ENCODE results near the gene RAD9A. TPM values are rescaled to one million over a fixed set of nuclear protein-coding genes. Genes with fewer than 3 reads are reported as not detected.

RAD9A gene
- total and polyA plus RNA-seq, 2 experiments from 2014 or later: 13.9 to 17.0 TPM

- Histone ChIP-seq H4K20me1 (replicated peaks; ENCODE audit: insufficient read depth) (peaks cover 8% of the 10 kb centered on the region; the same call in 1 of the 2 replicates), H3K27me3 (ENCODE audit: insufficient read depth) (no peaks in the 10 kb centered on the region), H3K9me2 (ENCODE audit: insufficient read depth) (no peaks in the 10 kb centered on the region), H3K27ac (ENCODE audit: low read depth) (peak overlapping the region; percentile 63), H3K4me2 (peak overlapping the region; percentile 72), H2AFZ (no peak overlapping the region), H3K79me2 (replicated peaks; ENCODE audit: insufficient read depth) (peaks cover 16% of the 10 kb centered on the region), H3F3A (replicated peaks; ENCODE audit: low read depth) (0 out of 2 replicates have a peak, but pooled peaks cover 4% of the 10 kb centered on the region), H3K4me1 (ENCODE audit: insufficient read depth) (peaks cover 17% of the 10 kb centered on the region), H3K36me3 (ENCODE audit: insufficient read depth) (no peaks in the 10 kb centered on the region), H3K4me3 (peak overlapping the region; percentile 41)
- H3K36me3 Mint-ChIP-seq (ENCODE audit: low read depth): peaks cover 47% of the 10 kb centered on the region
- peaks cover 36% of the 10 kb centered on the region for H3K4me1 Mint-ChIP-seq
- peak overlapping the region; percentile 87 for H3K27ac Mint-ChIP-seq
- ATAC-seq (no peak), DNase-seq (ENCODE audit: low spot score) (peak; percentile 58)
- TF ChIP-seq REST (IDR thresholded peaks at IDR 0.05; ENCODE audit: unreplicated experiment) (no peak), ZNF462 (CRISPR knock-in tag; IDR thresholded peaks at IDR 0.05) (no peak), POLR2AphosphoS5 (IDR thresholded peaks at IDR 0.05; ENCODE audit: low read depth) (peak; percentile 40)
- no peaks in the 10 kb centered on the region for H3K9me3 Mint-ChIP-seq
- peaks cover 14% of the 10 kb centered on the region for H3K27me3 Mint-ChIP-seq (ENCODE audit: insufficient read depth, low read depth, poor library complexity)
- H3K4me3 Mint-ChIP-seq: peak overlapping the region; percentile 60; the same call in 2 of the 3 replicates
Observed at GRCh38 chr11:67396587-67397389, 5.0 kb downstream of the RAD9A start.

Measured in GM23338 (cell line).